Left hindlimb (tissue), 1 donor: ENCODE measurements around the gene APOBEC3F.
"Not testable (repeated sequence)": the region's sequence is repeated elsewhere in the genome, so short reads cannot be mapped to it uniquely, and the experiment has no call there.

ENCODE experiments used
- DNase-seq: peaks from one replicate; pipeline ENCODE4 v3.0.0-alpha.2; 2018

Gene APOBEC3F

GRCh38 chr22:39028281-39028680 lies 12.4 kb upstream of the APOBEC3F start:
- no peak for DNase-seq

- no peak for DNase-seq
Observed at GRCh38 chr22:39029227-39029626, 11.4 kb upstream of the APOBEC3F start.

GRCh38 chr22:39030705-39031104 lies 10.0 kb upstream of the APOBEC3F start:
- no peak for DNase-seq

GRCh38 chr22:39031434-39032295 lies 9.0 kb upstream of the APOBEC3F start:
- DNase-seq = not testable (repeated sequence)

- DNase-seq = not testable (repeated sequence)
Observed at GRCh38 chr22:39037071-39037470, 3.6 kb upstream of the APOBEC3F start.

- no peak for DNase-seq
Observed at GRCh38 chr22:39039306-39040126, 1.1 kb upstream of the APOBEC3F start.

- not testable (repeated sequence) for DNase-seq
Observed at GRCh38 chr22:39040155-39040537, 518 bp upstream of the APOBEC3F start.

- no peak for DNase-seq
Observed at GRCh38 chr22:39041908-39042307, 1.2 kb downstream of the APOBEC3F start.

GRCh38 chr22:39043063-39043462 lies 2.4 kb downstream of the APOBEC3F start:
- DNase-seq = not testable (repeated sequence)

- not testable (repeated sequence) for DNase-seq
Observed at GRCh38 chr22:39045136-39045535, 4.5 kb downstream of the APOBEC3F start.

- not testable (repeated sequence) for DNase-seq
Observed at GRCh38 chr22:39049486-39049885, 8.8 kb downstream of the APOBEC3F start.

GRCh38 chr22:39051844-39052495 lies 11.3 kb downstream of the APOBEC3F start:
- not testable (repeated sequence) for DNase-seq

- DNase-seq = no peak
Observed at GRCh38 chr22:39055658-39056057, 15.0 kb downstream of the APOBEC3F start.

GRCh38 chr22:39061290-39061689 lies 20.6 kb downstream of the APOBEC3F start:
- DNase-seq = not testable (repeated sequence)

- not testable (repeated sequence) for DNase-seq
Observed at GRCh38 chr22:39061951-39062350, 21.3 kb downstream of the APOBEC3F start.

- DNase-seq = not testable (repeated sequence)
Observed at GRCh38 chr22:39063904-39064303, 23.2 kb downstream of the APOBEC3F start.

GRCh38 chr22:39066442-39067276 lies 26.0 kb downstream of the APOBEC3F start:
- DNase-seq = not testable (repeated sequence)

GRCh38 chr22:39068033-39068785 lies 27.5 kb downstream of the APOBEC3F start:
- no peak for DNase-seq

- no peak for DNase-seq
Observed at GRCh38 chr22:39070186-39070585, 29.5 kb downstream of the APOBEC3F start.

- DNase-seq = not testable (repeated sequence)
Observed at GRCh38 chr22:39072581-39072981, 31.9 kb downstream of the APOBEC3F start.

- no peak for DNase-seq
Observed at GRCh38 chr22:39073981-39074380, 33.3 kb downstream of the APOBEC3F start.
